Upper lobe of left lung (tissue), 4 donors: ENCODE data around the gene PDS5A.

Experiments
- EP300 ChIP-seq, 4 donors: sonication (generic); formaldehyde crosslinking; IDR thresholded peaks; one replicate each; pipeline ENCODE4 v1.5.1; 2017; ENCODE audit warnings: antibody characterized with exemption in 4 of 4, control low read depth in 2 of 4
- POLR2A ChIP-seq, 4 donors: fragments of 450-650 bp; IDR thresholded peaks; one replicate each; pipeline ENCODE4 v1.5.1; 2016 to 2017; ENCODE audit warnings: antibody characterized with exemption in 4 of 4, mild to moderate bottlenecking in 2 of 4
- POLR2AphosphoS5 ChIP-seq, 2 donors: sonication (generic); formaldehyde crosslinking; IDR thresholded peaks; one replicate each; pipeline ENCODE4 v1.5.1; 2017; ENCODE audit warnings: antibody characterized with exemption in 2 of 2
- TF ChIP-seq, protein P1 (sequence below), 6 experiments: fragments of 450-650 bp in 4 of 6; fragments of 200-600 bp in 2 of 6; sonication (generic) in 2 of 6; IDR thresholded peaks; one replicate each; pipeline ENCODE4 v1.5.1; 2016 to 2019; ENCODE audit warnings: antibody characterized with exemption in 6 of 6

DNA sequence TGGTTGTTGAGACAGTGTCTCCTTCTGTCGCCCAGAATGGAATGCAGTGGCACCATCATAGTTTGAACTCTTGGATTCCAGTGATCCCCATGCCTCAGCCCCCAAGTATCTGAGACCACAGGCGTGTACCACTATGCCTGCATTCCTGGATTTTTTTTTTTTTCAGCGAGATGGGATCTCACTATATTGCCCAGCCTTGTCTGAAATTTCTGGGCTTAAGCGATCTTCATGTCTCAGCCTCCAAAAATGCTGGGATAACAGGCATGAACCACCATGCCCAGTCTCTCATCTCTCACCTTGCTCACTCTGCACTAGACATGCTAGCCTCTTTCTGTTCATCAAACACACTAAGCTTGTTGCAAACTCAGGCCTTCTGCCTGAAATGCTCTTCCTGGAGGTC lies 175.7 kb downstream of the PDS5A start:
- TF ChIP-seq, protein P1, sequence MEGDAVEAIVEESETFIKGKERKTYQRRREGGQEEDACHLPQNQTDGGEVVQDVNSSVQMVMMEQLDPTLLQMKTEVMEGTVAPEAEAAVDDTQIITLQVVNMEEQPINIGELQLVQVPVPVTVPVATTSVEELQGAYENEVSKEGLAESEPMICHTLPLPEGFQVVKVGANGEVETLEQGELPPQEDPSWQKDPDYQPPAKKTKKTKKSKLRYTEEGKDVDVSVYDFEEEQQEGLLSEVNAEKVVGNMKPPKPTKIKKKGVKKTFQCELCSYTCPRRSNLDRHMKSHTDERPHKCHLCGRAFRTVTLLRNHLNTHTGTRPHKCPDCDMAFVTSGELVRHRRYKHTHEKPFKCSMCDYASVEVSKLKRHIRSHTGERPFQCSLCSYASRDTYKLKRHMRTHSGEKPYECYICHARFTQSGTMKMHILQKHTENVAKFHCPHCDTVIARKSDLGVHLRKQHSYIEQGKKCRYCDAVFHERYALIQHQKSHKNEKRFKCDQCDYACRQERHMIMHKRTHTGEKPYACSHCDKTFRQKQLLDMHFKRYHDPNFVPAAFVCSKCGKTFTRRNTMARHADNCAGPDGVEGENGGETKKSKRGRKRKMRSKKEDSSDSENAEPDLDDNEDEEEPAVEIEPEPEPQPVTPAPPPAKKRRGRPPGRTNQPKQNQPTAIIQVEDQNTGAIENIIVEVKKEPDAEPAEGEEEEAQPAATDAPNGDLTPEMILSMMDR (IDR thresholded peaks at IDR 0.05), result no peak
- TF ChIP-seq POLR2AphosphoS5 (IDR thresholded peaks at IDR 0.05) (no peak), POLR2A (IDR thresholded peaks at IDR 0.05) (no peak), EP300 (IDR thresholded peaks at IDR 0.05) (no peak)
